WERI-Rb-1 (cell line): ENCODE data around the gene DPRX.

Source experiments
- DNase-seq: peaks from one replicate; pipeline ENCODE4 v3.0.0-alpha.2; 2020
- H3K27ac ChIP-seq: fragments of 250-450 bp; sonication (Bioruptor Pico); 2 replicates; pipeline ENCODE4 v1.5.1; 2020; ENCODE audit warnings: mild to moderate bottlenecking, moderate library complexity
- H3K27me3 ChIP-seq: fragments of 250-450 bp; sonication (Bioruptor Pico); 2 replicates; pipeline ENCODE4 v1.5.1; 2021; ENCODE audit warnings: mild to moderate bottlenecking, low read depth, moderate library complexity; ENCODE audit not compliant: insufficient read depth, severe bottlenecking
- H3K36me3 ChIP-seq: fragments of 250-450 bp; sonication (Bioruptor Pico); 2 replicates; pipeline ENCODE4 v1.5.1; 2020; ENCODE audit warnings: mild to moderate bottlenecking, moderate library complexity
- H3K4me3 ChIP-seq: 2 replicates; pipeline ENCODE4 v1.5.1; 2011; ENCODE audit warnings: low read depth, mild to moderate bottlenecking, control low read depth, low read length
- H3K9me3 ChIP-seq: fragments of 250-450 bp; sonication (Bioruptor Pico); 2 replicates; pipeline ENCODE4 v1.5.1; 2021; ENCODE audit warnings: mild to moderate bottlenecking, moderate library complexity; ENCODE audit not compliant: severe bottlenecking
- TF ChIP-seq, protein P1 (sequence below): IDR thresholded peaks from 2 replicates; pipeline ENCODE4 v1.5.1; 2011; ENCODE audit warnings: low read depth, mild to moderate bottlenecking, control low read depth, inconsistent platforms, low read length

DPRX gene

DNA sequence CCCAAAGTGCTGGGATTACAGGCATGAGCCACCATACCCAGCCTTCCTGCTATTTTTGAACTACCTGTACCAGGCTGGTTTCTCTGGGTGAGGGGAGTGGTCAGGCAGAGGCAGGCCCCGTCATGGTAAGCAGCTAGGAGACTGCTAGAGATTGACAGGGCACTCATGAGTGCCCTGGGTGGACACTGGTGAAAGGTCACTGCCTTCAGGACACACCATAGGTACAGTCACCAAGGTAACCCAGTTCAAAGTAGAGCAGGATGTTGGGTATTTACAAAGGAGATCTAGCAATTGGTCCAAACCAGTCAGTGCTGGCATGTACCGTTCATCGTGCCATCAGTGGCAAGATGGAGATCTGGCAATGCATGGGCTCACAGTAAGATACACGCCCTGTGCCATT is 25.5 kb downstream of the DPRX start:
- no peak for DNase-seq
- no peak overlapping the region for H3K4me3 ChIP-seq
- H3K9me3 ChIP-seq = peaks cover 25% of the 10 kb centered on the region
- no peak overlapping the region for H3K27ac ChIP-seq
- no peaks in the 10 kb centered on the region for H3K36me3 ChIP-seq
- TF ChIP-seq, protein P1, sequence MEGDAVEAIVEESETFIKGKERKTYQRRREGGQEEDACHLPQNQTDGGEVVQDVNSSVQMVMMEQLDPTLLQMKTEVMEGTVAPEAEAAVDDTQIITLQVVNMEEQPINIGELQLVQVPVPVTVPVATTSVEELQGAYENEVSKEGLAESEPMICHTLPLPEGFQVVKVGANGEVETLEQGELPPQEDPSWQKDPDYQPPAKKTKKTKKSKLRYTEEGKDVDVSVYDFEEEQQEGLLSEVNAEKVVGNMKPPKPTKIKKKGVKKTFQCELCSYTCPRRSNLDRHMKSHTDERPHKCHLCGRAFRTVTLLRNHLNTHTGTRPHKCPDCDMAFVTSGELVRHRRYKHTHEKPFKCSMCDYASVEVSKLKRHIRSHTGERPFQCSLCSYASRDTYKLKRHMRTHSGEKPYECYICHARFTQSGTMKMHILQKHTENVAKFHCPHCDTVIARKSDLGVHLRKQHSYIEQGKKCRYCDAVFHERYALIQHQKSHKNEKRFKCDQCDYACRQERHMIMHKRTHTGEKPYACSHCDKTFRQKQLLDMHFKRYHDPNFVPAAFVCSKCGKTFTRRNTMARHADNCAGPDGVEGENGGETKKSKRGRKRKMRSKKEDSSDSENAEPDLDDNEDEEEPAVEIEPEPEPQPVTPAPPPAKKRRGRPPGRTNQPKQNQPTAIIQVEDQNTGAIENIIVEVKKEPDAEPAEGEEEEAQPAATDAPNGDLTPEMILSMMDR = no peak
- H3K27me3 ChIP-seq = peaks cover 54% of the 10 kb centered on the region

DNA sequence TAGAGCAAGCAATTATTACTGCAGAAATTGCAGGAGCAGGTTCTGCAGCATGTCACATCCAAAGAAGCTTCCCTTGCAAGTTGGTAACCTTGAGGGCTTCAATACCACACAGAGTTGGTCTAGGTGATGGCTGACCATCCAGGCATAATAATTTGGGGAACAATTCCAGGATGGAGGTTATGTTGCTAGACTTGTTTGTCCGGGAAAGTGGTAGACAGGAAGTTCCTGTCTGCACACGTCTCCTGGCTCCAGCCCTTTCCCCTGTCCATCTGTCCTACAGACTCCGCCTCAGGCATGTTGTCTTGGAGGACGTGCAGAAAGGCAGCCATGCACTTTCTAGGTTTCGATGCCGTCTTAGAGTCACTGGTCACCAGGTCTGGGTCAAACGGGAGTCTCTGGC is 26.0 kb downstream of the DPRX start:
- TF ChIP-seq, protein P1 = no peak
- H3K27ac ChIP-seq = no peak overlapping the region
- no peaks in the 10 kb centered on the region for H3K36me3 ChIP-seq
- no peak overlapping the region for H3K4me3 ChIP-seq
- H3K9me3 ChIP-seq = peaks cover 21% of the 10 kb centered on the region
- no peak for DNase-seq
- peaks cover 54% of the 10 kb centered on the region for H3K27me3 ChIP-seq

DNA sequence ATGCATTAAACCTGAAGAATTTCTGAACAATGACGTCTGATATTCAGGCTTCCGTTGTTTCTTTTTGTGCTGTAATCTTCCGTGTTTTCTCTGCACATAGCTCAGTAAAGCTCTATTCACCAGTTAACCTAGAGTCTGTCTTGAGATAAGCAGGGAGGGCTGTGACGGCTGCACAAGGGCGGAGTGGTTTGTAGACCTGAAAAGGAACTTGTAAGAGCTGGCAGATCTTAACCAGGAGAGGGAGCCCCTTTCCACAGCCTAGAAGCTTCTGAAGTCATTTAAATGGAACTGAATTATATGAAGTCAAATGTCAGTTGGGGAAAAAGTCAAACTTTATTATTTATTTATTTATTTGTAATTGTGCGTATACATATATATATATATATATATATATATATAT is 27.5 kb downstream of the DPRX start:
- Histone ChIP-seq H3K27ac (no peak overlapping the region), H3K9me3 (peaks cover 17% of the 10 kb centered on the region), H3K27me3 (peaks cover 59% of the 10 kb centered on the region), H3K36me3 (no peaks in the 10 kb centered on the region), H3K4me3 (no peak overlapping the region)
- TF ChIP-seq, protein P1 = no peak
- DNase-seq = peak; percentile 9

DNA sequence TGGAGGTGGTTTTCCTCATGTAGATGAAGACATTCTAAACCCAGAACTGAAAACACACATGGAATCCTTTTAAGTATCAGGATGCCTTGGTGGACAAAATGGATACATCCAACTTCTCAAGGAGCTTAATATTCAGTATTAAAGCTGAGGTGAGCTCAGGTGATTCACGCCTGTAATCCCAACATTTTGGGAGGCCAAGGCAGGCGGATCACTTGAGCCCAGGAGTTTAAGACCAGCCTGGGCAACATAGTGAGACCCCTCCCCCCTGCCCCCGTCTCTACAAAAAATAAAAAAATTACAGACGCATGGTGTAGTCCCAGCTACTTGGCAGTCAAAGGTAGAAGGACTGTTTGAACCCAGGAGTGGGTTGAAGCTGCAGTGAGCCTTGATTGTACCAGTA is 28.8 kb downstream of the DPRX start:
- H3K9me3 ChIP-seq = peaks cover 6% of the 10 kb centered on the region
- H3K27ac ChIP-seq = no peak overlapping the region
- no peak for DNase-seq
- H3K4me3 ChIP-seq = no peak overlapping the region
- H3K36me3 ChIP-seq = no peaks in the 10 kb centered on the region
- TF ChIP-seq, protein P1 = no peak
- H3K27me3 ChIP-seq = peaks cover 64% of the 10 kb centered on the region

DNA sequence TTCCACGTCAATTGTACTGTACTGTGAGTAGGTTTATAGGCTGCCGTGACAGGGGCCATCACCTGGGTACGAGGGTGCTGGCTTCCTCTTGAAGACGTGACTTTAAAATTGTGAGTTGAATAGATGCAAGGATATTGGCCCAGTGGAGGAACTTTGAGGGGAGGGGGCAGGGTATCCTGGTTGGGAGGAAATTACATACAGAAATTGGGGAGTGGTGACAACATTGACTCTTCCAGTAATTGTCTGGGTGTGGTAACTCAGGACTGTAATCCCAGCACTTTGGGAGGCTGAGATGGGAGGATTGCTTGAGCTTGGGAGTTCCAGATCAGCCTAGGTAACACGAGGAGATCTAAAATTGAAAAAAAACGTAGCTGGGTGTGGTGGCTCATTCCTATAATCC is 30.4 kb downstream of the DPRX start:
- no peak overlapping the region for H3K27ac ChIP-seq

DNA sequence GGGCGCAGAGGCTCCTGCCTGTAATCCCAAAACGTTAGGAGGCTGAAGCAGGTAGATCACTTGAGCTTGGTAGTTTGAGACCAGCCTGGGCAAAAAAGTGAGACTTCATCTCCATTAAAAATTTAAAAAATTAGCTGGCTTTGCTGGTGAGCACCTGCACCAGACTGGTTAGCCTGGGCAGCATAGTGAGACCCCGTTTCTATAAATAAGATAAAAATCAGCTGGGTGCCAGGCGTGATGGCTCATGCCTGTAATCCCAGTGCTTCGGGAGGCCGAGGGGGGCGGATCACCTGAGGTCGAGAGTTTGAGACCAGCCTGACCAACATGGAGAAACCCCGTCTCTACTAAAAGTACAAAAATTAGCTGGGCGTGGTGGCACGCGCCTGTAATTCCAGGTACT is 32.4 kb downstream of the DPRX start:
- no peaks in the 10 kb centered on the region for H3K9me3 ChIP-seq
- peaks cover 56% of the 10 kb centered on the region for H3K27me3 ChIP-seq
- H3K27ac ChIP-seq = no peak overlapping the region
- no peaks in the 10 kb centered on the region for H3K36me3 ChIP-seq
- no peak overlapping the region for H3K4me3 ChIP-seq
- TF ChIP-seq, protein P1 = no peak
- no peak for DNase-seq

More for the DNA sequence above, 30.4 kb downstream of the DPRX start:
- no peak for DNase-seq
- Histone ChIP-seq H3K36me3 (no peaks in the 10 kb centered on the region), H3K4me3 (no peak overlapping the region), H3K27me3 (peaks cover 64% of the 10 kb centered on the region), H3K9me3 (peaks cover 2% of the 10 kb centered on the region)
- TF ChIP-seq, protein P1 = no peak
